ENCODE data around the gene NPC1.
"Not testable (repeated sequence)": the region's sequence is repeated elsewhere in the genome, so short reads cannot be mapped to it uniquely, and the experiment has no call there.

Gene NPC1

DNA sequence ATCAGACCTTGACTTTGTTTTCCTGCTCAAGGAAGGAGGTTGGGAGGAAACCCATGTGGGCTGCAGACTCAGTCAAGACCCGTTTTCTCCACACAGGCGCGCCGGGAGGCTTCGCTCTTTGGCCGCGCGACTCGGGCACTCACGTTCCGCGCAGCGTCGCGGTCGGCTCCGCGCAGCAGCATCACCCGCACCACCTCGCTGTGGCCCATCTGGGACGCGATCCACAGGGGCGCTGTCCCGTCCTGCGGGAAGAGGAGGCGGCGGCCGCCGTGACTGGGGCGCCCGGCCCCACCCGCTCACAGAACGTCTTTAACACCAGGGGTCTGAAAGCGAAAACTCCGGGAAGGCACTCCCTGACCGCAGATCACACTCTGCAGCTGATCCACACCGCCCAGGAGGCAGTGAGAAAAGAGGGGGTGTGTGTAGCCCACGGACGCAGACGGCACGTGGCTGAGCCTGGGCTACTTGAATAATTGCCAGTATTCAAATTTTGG, 33.1 kb upstream of the NPC1 start:
- peak overlapping the region; percentile 35 for H3K4me3 ChIP-seq (ENCODE audit: low read length)
- TF ChIP-seq, protein P1, sequence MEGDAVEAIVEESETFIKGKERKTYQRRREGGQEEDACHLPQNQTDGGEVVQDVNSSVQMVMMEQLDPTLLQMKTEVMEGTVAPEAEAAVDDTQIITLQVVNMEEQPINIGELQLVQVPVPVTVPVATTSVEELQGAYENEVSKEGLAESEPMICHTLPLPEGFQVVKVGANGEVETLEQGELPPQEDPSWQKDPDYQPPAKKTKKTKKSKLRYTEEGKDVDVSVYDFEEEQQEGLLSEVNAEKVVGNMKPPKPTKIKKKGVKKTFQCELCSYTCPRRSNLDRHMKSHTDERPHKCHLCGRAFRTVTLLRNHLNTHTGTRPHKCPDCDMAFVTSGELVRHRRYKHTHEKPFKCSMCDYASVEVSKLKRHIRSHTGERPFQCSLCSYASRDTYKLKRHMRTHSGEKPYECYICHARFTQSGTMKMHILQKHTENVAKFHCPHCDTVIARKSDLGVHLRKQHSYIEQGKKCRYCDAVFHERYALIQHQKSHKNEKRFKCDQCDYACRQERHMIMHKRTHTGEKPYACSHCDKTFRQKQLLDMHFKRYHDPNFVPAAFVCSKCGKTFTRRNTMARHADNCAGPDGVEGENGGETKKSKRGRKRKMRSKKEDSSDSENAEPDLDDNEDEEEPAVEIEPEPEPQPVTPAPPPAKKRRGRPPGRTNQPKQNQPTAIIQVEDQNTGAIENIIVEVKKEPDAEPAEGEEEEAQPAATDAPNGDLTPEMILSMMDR (IDR thresholded peaks at IDR 0.05; ENCODE audit: insufficient read depth, low read depth, low read length, missing control alignments) = no peak
- DNase-seq (ENCODE audit: low read depth) = peak; percentile 18

DNA sequence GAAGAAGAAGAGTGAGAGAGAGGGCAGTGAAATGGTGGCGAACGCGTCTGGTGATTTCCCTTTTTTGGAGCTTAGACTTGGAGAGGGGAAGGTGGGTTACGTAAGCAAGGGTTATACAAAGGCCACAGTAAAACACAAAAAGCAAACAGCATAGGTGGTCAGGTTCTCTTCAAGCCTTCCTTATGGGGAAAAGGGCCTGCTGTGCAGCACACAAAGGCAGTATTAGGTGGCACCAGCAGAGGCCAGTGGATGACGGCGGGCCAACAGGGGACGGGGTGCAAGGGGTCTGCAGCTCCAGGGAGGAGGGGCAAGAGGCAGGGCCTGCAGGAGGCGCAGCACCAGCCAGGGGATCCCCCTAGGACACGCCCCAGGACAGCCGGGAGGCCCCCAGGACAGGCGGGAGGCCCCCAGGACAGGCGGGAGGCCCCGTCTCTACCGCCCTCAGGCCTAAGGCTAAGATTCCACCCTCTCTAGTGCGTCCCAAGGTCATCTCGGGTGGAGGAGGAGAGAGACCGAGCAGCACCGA, 32.6 kb upstream of the NPC1 start:
- DNase-seq (ENCODE audit: low read depth) = no peak
- peak overlapping the region; percentile 35 for H3K4me3 ChIP-seq (ENCODE audit: low read length)
- TF ChIP-seq, protein P1 (IDR thresholded peaks at IDR 0.05; ENCODE audit: insufficient read depth, low read depth, low read length, missing control alignments) = no peak

DNA sequence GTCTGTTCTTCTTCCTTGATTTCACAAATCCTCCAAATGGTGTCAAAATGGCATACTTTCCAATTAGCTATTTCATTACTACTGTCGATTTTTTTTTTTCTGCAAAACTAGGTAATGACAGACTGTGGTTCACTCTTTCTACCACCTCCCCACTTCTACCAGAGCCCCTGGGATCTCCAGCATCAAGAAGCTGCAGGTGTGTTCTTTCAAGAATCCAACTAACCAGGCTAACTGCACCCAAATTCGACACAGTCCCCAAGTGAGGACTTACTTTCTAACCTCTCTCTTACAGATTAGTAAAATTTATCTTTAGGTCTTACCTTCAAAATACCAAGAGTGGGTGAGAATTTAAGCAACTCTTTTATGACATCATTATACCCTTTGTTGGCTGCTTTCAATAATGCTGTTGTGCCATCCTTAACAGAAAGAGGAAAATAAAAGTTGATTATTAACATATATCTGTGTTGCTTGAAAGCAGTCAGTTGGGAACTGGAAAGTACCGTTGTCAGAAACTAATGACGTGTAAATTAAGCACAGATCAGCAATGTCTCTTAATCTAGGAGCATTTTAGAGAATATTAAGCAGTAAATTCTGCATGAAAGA, 31.2 kb upstream of the NPC1 start:
- TF ChIP-seq, protein P1 (IDR thresholded peaks at IDR 0.05; ENCODE audit: insufficient read depth, low read depth, low read length, missing control alignments) = no peak
- DNase-seq (ENCODE audit: low read depth) = no peak
- H3K4me3 ChIP-seq (ENCODE audit: low read length) = no peak overlapping the region

DNA sequence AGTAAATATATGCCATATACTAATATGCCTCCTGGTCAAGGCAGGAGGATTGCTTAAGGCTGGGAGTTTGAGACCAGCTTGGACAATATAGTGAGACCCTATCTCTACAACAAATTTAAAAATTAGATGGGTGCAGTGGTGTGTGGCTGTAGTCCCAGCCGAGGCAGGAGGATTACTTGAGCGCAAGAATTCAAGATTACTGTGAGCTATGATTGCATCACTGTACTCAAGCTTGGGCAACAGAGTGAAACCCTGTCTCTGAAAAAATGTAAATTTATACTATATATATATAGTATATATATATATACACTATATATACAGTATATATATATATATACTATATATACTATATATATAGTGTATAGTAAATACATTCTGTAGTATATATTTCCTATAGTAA, 30.0 kb upstream of the NPC1 start:
- H3K4me3 ChIP-seq (ENCODE audit: low read length) = no peak overlapping the region
- TF ChIP-seq, protein P1 (IDR thresholded peaks at IDR 0.05; ENCODE audit: insufficient read depth, low read depth, low read length, missing control alignments) = no peak
- DNase-seq (ENCODE audit: low read depth) = no peak

DNA sequence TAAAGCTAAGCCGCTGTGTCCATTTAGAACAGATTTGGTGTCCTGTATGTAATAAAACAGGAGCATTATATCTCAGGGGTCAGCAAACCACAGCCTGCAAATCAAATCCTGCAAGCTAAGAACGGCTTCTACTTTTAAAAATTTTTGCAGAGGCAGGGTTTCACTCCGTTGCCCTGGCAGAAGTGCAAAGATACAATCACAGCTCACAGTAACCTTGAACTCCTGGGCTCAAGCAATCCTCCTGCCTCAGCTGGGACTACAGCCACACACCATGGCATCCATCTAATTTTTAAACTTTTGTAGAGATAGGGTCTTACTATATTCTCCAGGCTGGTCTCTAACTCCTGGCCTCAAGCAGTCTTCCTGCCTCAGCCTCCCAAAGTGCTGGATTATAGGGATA, 28.6 kb upstream of the NPC1 start:
- no peak for DNase-seq (ENCODE audit: low read depth)
- no peak overlapping the region for H3K4me3 ChIP-seq (ENCODE audit: low read length)
- TF ChIP-seq, protein P1 (IDR thresholded peaks at IDR 0.05; ENCODE audit: insufficient read depth, low read depth, low read length, missing control alignments) = no peak

DNA sequence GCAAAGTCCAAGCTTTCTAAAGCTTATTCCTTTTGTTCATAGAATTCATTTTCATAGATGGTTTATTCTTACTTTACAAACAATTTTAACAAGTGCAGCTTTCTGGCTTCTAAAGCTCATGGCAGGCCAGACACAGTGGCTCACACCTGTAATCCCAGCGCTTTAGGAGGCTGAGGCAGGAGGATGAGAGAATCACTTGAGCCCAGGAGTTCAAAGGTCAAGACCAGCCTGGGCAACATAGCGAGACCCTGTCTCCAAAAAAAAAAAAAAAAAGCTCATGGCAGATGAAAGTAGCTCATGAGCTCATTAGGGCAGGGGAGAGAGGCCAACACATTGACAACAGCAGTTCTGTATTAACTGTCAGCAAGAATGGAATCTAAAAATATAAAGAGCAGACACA, 28.1 kb upstream of the NPC1 start:
- no peak overlapping the region for H3K4me3 ChIP-seq (ENCODE audit: low read length)
- DNase-seq (ENCODE audit: low read depth) = no peak
- TF ChIP-seq, protein P1 (IDR thresholded peaks at IDR 0.05; ENCODE audit: insufficient read depth, low read depth, low read length, missing control alignments) = no peak

DNA sequence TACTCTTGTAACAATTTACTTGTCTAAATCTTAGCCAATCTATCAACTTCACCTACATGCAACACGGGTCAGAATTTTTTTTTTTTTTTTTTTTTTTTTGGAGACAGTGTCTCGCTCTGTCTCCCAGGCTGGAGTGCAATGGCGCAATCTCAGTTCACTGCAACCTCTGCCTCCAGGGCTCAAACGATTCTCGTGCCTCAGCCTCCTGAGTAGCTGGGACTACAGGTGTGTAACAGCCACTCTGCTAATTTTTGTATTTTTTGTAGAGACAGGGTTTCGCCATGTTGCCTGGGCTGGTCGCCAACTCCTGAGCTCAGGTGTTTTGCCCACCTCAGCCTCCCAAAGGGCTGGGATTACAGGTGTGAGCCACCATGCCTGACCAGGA, 26.8 kb upstream of the NPC1 start:
- not testable (repeated sequence) for DNase-seq (ENCODE audit: low read depth); H3K4me3 ChIP-seq (ENCODE audit: low read length)

Data from epithelial cell of esophagus (primary cell).